NK-92 treated with Interleukin-12 subunit alpha and Interleukin-12 subunit beta, amount 100 ng/mL, for 24 hours (cell line): ENCODE results near the gene KCNN3.
A peak's percentile ranks its signal among the peaks of the same experiment; 100 is the strongest.

Experiments used
- DNase-seq: peaks from one replicate; lab custom pipeline; 2025; lab: John Stamatoyannopoulos, UW

The KCNN3 gene

GRCh38 chr1:154770897-154771594 lies 99.0 kb downstream of the KCNN3 start:
- DNase-seq = no peak

GRCh38 chr1:154769193-154769895 lies 100.7 kb downstream of the KCNN3 start:
- no peak for DNase-seq

GRCh38 chr1:154768456-154769125 lies 101.5 kb downstream of the KCNN3 start:
- no peak for DNase-seq

- no peak for DNase-seq
Observed at GRCh38 chr1:154767315-154768240, 102.5 kb downstream of the KCNN3 start.

GRCh38 chr1:154765970-154766369 lies 104.1 kb downstream of the KCNN3 start:
- DNase-seq = no peak

DNA sequence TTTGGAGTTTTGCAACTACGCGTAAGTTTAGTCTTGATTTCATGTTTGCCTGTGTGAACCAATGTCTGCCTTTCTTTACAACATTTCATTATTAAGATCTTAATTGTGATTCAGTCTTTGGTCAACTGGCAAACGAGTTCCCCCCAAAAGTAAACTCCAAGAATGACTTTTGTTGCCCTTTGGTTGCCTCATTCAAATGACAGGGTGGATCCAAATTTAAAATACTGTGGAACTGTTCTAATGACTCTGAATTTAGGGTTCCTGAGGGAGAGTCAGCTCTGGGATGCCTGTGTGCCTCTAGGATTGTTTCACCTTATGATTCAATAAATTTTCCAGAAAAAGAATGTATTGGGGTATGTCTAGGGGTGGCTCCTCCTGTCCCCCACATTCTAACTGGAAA lies 105.3 kb downstream of the KCNN3 start:
- no peak for DNase-seq

- no peak for DNase-seq
Observed at GRCh38 chr1:154764181-154764580, 105.9 kb downstream of the KCNN3 start.

DNA sequence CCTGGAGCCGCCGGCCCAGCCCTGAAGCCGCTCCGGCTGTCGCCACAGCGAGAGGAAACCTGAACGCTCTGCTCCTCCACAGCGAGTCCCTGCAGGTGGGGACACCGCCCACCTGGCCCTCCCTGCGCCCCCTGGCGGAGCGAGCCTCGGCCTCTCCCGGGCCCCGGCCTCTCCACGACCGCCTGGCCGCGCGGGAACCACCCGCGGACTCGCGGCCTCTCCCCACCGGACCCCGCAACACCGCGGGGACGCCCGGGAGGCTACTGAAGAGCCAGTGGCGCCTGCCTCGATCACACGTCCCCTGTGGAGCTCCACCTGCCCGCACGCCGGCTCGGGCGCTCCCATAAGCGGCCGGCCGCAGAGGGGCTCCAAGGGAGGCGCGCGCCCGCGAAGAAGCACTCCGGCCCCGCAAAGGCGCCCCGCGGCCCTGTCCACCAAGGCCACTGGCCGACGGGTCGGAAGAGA lies 109.6 kb downstream of the KCNN3 start:
- DNase-seq = no peak

- DNase-seq = no peak
Observed at GRCh38 chr1:154759793-154760192, 110.3 kb downstream of the KCNN3 start.

GRCh38 chr1:154759196-154759595 lies 110.9 kb downstream of the KCNN3 start:
- DNase-seq = no peak

DNA sequence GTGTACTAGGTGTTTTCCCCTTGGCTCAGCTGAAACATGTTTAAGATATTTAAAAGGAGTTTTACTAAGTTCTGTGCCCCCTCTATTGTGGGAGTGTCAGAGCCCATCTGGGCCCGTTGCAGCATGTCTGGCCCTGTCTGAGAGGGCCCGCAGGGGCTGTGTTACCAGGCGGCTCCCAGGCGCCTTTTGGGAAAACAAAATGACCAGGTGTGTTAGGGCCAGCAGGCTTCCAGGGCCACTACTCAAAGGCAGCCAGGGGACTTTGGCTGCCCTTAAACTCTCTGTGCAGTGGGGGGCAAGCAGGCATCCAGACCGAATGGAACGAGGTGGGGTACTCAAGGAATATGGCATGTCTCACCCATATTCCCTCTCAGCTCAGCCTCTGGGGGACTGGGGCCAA lies 111.7 kb downstream of the KCNN3 start:
- DNase-seq = no peak

- DNase-seq = no peak
Observed at GRCh38 chr1:154756793-154757548, 113.1 kb downstream of the KCNN3 start.

- DNase-seq = no peak
Observed at GRCh38 chr1:154755858-154756730, 114.0 kb downstream of the KCNN3 start.

DNA sequence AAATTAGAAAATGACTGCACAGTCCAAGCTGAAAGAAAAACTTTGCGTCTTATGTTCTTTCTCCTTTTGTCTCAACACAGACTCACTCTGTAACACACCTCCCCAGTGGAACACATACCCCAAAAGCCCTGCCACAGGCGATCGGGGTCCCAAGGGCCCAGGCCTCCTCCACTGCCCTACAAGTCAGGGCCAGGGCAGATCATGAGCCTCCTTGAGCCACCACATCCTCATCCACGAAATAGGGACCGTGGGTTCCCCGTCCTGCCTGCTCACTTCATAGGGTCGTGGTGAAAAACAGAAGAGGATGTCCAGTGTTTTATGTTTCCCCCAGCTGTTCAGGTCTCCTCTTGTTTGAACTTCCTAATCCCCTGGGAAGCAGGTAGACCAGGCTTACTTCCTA lies 116.7 kb downstream of the KCNN3 start:
- no peak for DNase-seq

DNA sequence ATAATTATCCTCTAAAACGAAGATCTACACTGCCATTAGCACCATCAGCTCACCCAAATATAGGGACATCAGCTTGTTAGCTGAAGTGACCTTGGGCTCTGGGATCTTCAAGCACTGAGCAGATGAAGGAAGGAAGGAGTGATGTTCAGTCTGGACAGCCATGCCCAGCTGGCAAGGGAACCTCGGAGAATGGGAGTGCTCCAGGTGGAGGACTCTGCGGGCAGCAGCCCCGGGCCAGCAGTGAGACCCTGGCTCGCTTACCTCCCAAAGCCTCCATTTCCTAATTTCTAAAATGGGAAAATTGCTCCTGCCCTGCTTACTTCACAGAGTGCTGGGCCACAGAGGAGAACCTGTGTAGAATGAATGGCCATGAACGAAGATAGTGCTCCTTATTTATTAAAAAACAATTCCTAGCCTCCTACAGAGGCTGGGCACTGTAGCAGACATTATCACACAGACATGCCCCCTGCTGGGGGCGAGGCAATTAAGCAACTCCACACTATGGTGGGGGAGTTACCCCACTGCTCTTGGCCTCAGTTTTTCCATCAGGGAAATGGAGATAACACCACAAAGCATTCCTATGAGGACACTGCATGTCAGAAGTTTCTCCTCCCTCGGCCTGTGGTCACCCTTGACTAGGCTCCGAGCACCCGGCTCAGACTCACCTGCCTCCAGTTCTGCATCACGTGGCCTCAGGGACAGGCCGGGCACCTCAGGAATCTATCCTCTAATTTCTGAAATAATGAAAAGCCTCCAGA lies 117.6 kb downstream of the KCNN3 start:
- DNase-seq = no peak

DNA sequence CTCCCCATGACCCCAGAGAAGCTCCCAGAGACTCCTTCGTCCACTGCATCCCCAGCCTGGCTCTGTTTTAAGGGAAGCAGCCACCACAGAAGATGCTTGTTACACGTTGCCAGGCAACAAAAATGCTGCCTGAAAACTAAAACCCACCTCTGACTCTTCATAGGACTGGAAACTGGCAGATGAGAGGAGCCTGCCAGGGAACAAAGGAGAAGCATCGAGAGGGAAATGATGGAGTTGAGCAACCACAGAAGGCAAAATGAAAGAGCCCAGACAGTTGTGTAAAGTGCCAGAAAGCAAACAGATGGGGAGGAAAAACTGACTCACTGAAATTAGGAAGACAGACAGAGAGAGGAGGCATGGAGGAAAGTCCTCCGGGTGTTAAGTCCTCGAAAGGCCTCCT lies 118.4 kb downstream of the KCNN3 start:
- DNase-seq = no peak

DNA sequence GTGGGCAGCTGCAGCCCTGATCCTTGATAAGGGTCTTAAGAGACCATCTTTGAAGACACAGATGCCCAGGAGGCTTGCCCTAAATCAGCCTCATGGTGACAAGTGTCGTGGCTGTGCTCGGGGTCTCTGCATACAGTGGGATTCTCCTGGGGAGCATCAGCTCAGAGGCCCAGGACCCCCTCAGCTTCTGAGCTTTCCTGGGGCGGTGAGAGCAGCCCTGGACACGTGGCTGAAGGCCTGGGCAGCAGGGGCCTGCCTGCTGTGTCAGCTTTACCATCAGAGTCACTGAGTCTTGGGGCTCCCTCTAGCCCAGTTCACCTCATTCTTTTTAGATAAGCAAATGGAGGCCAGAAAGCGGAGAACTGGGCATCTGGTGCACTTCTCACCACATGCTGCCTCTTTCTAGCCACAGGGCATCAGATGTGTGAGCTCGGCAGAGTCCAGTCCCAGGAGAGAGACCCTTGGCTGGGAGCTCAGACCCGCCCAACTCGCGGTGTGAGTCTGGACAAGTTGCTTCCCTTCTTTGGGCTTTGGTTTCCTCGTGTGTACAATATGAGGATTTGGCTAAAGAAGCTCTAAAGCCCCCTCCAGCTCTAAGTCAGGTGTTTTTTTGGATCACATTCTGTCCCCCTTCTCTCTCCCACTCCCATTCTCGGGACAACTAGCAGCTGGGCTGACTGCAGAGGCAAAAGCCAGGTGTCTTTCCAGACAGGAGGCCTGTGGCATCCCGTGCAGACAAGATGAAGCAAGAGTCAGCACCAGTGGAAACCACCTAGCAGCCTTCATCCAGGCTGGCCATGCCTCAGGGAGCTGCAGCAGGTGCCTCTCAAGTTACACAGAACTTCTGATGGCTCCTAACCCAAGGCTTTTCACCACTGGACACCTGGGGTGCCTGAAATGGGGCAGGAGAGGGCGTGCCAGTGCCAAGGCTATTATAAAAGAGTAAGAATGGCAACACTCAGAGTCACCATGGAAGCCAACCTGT lies 119.1 kb downstream of the KCNN3 start:
- no peak for DNase-seq

GRCh38 chr1:154749078-154749760 lies 120.9 kb downstream of the KCNN3 start:
- DNase-seq = peak; percentile 27
